Lung (tissue), 12 donors: ENCODE results near the gene CNN2. TPM values are rescaled to one million over a fixed set of nuclear protein-coding genes. Genes with fewer than 3 reads are reported as not detected.

ENCODE experiments used
- ATAC-seq: fragments of 200-7000 bp; cut with Tn5 transposase; one replicate; pipeline ENCODE4 v1.9.1; 2020; ENCODE audit warnings: moderate number of reproducible peaks; ENCODE audit not compliant: insufficient read depth, low FRiP score
- DNase-seq, 3 donors: peaks; one replicate each; pipeline ENCODE4 v3.0.0-alpha.2; 2013 to 2017
- H3K27ac ChIP-seq, 2 donors: one replicate each; pipeline ENCODE4 v1.5.1; 2013; ENCODE audit warnings: mild to moderate bottlenecking in 2 of 2, moderate library complexity in 2 of 2, control low read depth in 1 of 2, inconsistent platforms in 1 of 2, low read depth in 1 of 2, low read length in 1 of 2
- H3K27me3 ChIP-seq, 3 donors: one replicate each; pipeline ENCODE4 v1.5.1; 2013; ENCODE audit warnings: low read length in 2 of 3; ENCODE audit not compliant: control insufficient read depth in 3 of 3, insufficient read depth in 3 of 3
- H3K36me3 ChIP-seq, 4 donors: one replicate each; pipeline ENCODE4 v1.5.1; 2013; ENCODE audit warnings: low read length in 4 of 4, mild to moderate bottlenecking in 1 of 4, moderate library complexity in 1 of 4; ENCODE audit not compliant: control insufficient read depth in 4 of 4, insufficient read depth in 4 of 4
- H3K4me1 ChIP-seq, 5 donors: one replicate each; pipeline ENCODE4 v1.5.1; 2013; ENCODE audit warnings: low read length in 5 of 5, mild to moderate bottlenecking in 2 of 5, moderate library complexity in 1 of 5; ENCODE audit not compliant: control insufficient read depth in 5 of 5, insufficient read depth in 5 of 5
- H3K4me3 ChIP-seq: one replicate; pipeline ENCODE4 v1.5.1; 2013; ENCODE audit warnings: mild to moderate bottlenecking, control low read depth, moderate library complexity
- H3K9ac ChIP-seq, 2 donors: one replicate each; pipeline ENCODE4 v1.5.1; 2013; ENCODE audit warnings: low read length in 2 of 2, control low read depth in 1 of 2; ENCODE audit not compliant: insufficient read depth in 1 of 2
- H3K9me3 ChIP-seq, 4 donors: one replicate each; pipeline ENCODE4 v1.5.1; 2013; ENCODE audit warnings: low read length in 3 of 4, mild to moderate bottlenecking in 1 of 4, moderate library complexity in 1 of 4; ENCODE audit not compliant: control insufficient read depth in 4 of 4, insufficient read depth in 3 of 4
- WGBS, 2 donors: extraction: QIAGEN DNeasy Blood & Tissue Kit; methylation state at CpG; one replicate each; pipeline ENCODE4 v1.1.7; 2013; 5-methylcytosine and 5-hydroxymethylcytosine counted together
- polyA plus RNA-seq, 2 donors: library from polyadenylated mRNA; stranded (reverse); fragments of 200-250 nt; gene quantifications; one replicate each; pipeline ENCODE4 v1.2.1, GENCODE V29; 2013
- total RNA-seq, 2 donors: library from RNA; depleted of rRNA in 1 of 2; stranded (reverse); fragments of >200 nt in 1 of 2; gene quantifications; one replicate each; pipeline ENCODE4 v1.2.1, GENCODE V29; 2014 to 2021
- TF ChIP-seq, protein P1 (sequence below): IDR thresholded peaks from 2 replicates; pipeline ENCODE4 v1.5.1; 2012; ENCODE audit warnings: mild to moderate bottlenecking; ENCODE audit errors: control extremely low read depth, extremely low read depth
- donor health status: control.
- donor health status: control.
- donor health status: Bipolar disorder and iron deficiency.
- donor health status: healthy.
- donor health status: DM: yes; HTN: yes; CAD: no.

CNN2 gene
- total and polyA plus RNA-seq, 4 donors: 161 to 236 (median 180) TPM

GRCh38 chr19:1015061-1015781 lies 11.2 kb upstream of the CNN2 start:
- no peak for DNase-seq
- Histone ChIP-seq H3K4me1 (peaks cover 3 to 53% (median 7%) of the 10 kb centered on the region in 5 donors), H3K9me3 (no peaks in the 10 kb centered on the region), H3K4me3 (no peak overlapping the region), H3K27me3 (no peaks in the 10 kb centered on the region), H3K27ac (no peak overlapping the region), H3K9ac (no peak overlapping the region), H3K36me3 (peaks cover 3 to 57% (median 18%) of the 10 kb centered on the region in 4 donors)
- WGBS, 2 donors: 91 to 95% methylated on average over 29 of the region's 29 CpGs
- TF ChIP-seq, protein P1, sequence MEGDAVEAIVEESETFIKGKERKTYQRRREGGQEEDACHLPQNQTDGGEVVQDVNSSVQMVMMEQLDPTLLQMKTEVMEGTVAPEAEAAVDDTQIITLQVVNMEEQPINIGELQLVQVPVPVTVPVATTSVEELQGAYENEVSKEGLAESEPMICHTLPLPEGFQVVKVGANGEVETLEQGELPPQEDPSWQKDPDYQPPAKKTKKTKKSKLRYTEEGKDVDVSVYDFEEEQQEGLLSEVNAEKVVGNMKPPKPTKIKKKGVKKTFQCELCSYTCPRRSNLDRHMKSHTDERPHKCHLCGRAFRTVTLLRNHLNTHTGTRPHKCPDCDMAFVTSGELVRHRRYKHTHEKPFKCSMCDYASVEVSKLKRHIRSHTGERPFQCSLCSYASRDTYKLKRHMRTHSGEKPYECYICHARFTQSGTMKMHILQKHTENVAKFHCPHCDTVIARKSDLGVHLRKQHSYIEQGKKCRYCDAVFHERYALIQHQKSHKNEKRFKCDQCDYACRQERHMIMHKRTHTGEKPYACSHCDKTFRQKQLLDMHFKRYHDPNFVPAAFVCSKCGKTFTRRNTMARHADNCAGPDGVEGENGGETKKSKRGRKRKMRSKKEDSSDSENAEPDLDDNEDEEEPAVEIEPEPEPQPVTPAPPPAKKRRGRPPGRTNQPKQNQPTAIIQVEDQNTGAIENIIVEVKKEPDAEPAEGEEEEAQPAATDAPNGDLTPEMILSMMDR: no peak
- ATAC-seq: no peak

- Histone ChIP-seq H3K4me3 (no peak overlapping the region), H3K9ac (no peak overlapping the region), H3K27me3 (no peaks in the 10 kb centered on the region), H3K36me3 (peaks cover 3 to 49% (median 14%) of the 10 kb centered on the region in 4 donors), H3K9me3 (no peaks in the 10 kb centered on the region), H3K27ac (peak overlapping the region; percentile 46 to 55), H3K4me1 (peaks cover 3 to 46% (median 7%) of the 10 kb centered on the region in 5 donors)
- DNase-seq (no peak), ATAC-seq (no peak)
- WGBS, 2 donors: 73 to 81% methylated on average over 31 of the region's 31 CpGs
- TF ChIP-seq, protein P1: no peak
Observed at GRCh38 chr19:1015782-1016646, 10.4 kb upstream of the CNN2 start.

- H3K27me3 ChIP-seq: no peaks in the 10 kb centered on the region
- TF ChIP-seq, protein P1: no peak
- peaks cover 3 to 42% (median 10%) of the 10 kb centered on the region in 4 donors for H3K36me3 ChIP-seq
- H3K9ac ChIP-seq: no peak overlapping the region
- ATAC-seq (no peak), DNase-seq (no peak)
- H3K9me3 ChIP-seq: no peaks in the 10 kb centered on the region
- H3K27ac ChIP-seq: peak overlapping the region; percentile 46 to 55
- 45 to 60% methylated on average over 12 of the region's 12 CpGs for WGBS, 2 donors
- H3K4me1 ChIP-seq: peaks cover 6 to 46% (median 7%) of the 10 kb centered on the region in 5 donors
- H3K4me3 ChIP-seq: no peak overlapping the region
Observed at GRCh38 chr19:1016647-1017114, 9.7 kb upstream of the CNN2 start.
